ENCODE data around the gene PAK3. TPM values are rescaled to one million over a fixed set of nuclear protein-coding genes. Genes with fewer than 3 reads are reported as not detected.
A peak's percentile ranks its signal among the peaks of the same experiment; 100 is the strongest.

Gene PAK3
- total RNA-seq, 2 donors from 2014 or later, result 0.33 TPM; not detected in 1

- ATAC-seq (no peak), DNase-seq (ENCODE audit: low spot score) (no peak)
- H3K36me3 Mint-ChIP-seq, result no peaks in the 10 kb centered on the region
- H3K4me3 Mint-ChIP-seq, result no peak overlapping the region
- no peaks in the 10 kb centered on the region for H3K4me1 Mint-ChIP-seq (ENCODE audit: low read depth in 2 of 2)
- no peak overlapping the region for H3K27ac Mint-ChIP-seq
- H3K9me3 Mint-ChIP-seq, result no peaks in the 10 kb centered on the region
- H3K27me3 Mint-ChIP-seq, result peaks cover 0 to 10% of the 10 kb centered on the region in 2 donors
These were observed 14.2 kb downstream of the PAK3 start for GRCh38 chrX:111110098-111110775.

GRCh38 chrX:111114806-111115205 is 18.8 kb downstream of the PAK3 start:
- no peak for ATAC-seq
- Mint-ChIP-seq H3K9me3 (no peaks in the 10 kb centered on the region), H3K4me1 (ENCODE audit: low read depth in 2 of 2) (no peaks in the 10 kb centered on the region), H3K27ac (no peak overlapping the region), H3K36me3 (no peaks in the 10 kb centered on the region), H3K27me3 (peaks cover 0 to 18% of the 10 kb centered on the region in 2 donors), H3K4me3 (no peak overlapping the region)
- no peak for DNase-seq (ENCODE audit: low spot score)

GRCh38 chrX:111116666-111117065 is 20.7 kb downstream of the PAK3 start:
- ATAC-seq (no peak), DNase-seq (ENCODE audit: low spot score) (no peak)
- H3K4me1 Mint-ChIP-seq (ENCODE audit: low read depth in 2 of 2), result no peaks in the 10 kb centered on the region
- H3K9me3 Mint-ChIP-seq, result no peaks in the 10 kb centered on the region
- H3K4me3 Mint-ChIP-seq, result no peak overlapping the region
- H3K27ac Mint-ChIP-seq, result no peak overlapping the region
- H3K27me3 Mint-ChIP-seq, result peaks cover 0 to 26% of the 10 kb centered on the region in 2 donors
- H3K36me3 Mint-ChIP-seq, result no peaks in the 10 kb centered on the region

- DNase-seq (ENCODE audit: low spot score) (no peak), ATAC-seq (no peak)
- Mint-ChIP-seq H3K36me3 (no peaks in the 10 kb centered on the region), H3K4me1 (ENCODE audit: low read depth in 2 of 2) (peaks cover 6 to 7% of the 10 kb centered on the region in 2 donors), H3K27ac (no peak overlapping the region), H3K27me3 (peaks cover 0 to 20% of the 10 kb centered on the region in 2 donors), H3K9me3 (no peaks in the 10 kb centered on the region), H3K4me3 (no peak overlapping the region)
These were observed 23.4 kb downstream of the PAK3 start for GRCh38 chrX:111119341-111119740.

- peaks cover 6 to 7% of the 10 kb centered on the region in 2 donors for H3K4me1 Mint-ChIP-seq (ENCODE audit: low read depth in 2 of 2)
- peaks cover 0 to 11% of the 10 kb centered on the region in 2 donors for H3K27me3 Mint-ChIP-seq
- ATAC-seq, result peak; percentile 66 to 69
- no peak for DNase-seq (ENCODE audit: low spot score)
- no peaks in the 10 kb centered on the region for H3K9me3 Mint-ChIP-seq
- peak overlapping the region; percentile 78 to 86 for H3K27ac Mint-ChIP-seq
- H3K4me3 Mint-ChIP-seq, result peak overlapping the region; percentile 70
- H3K36me3 Mint-ChIP-seq, result no peaks in the 10 kb centered on the region
These were observed 27.1 kb downstream of the PAK3 start for GRCh38 chrX:111123125-111123524.

- H3K27ac Mint-ChIP-seq, result peak overlapping the region; percentile 78 to 86
- ATAC-seq (peak in 1 of 2 donors; percentile 62), DNase-seq (ENCODE audit: low spot score) (no peak)
- no peaks in the 10 kb centered on the region for H3K9me3 Mint-ChIP-seq
- H3K27me3 Mint-ChIP-seq, result peaks cover 0 to 11% of the 10 kb centered on the region in 2 donors
- no peaks in the 10 kb centered on the region for H3K36me3 Mint-ChIP-seq
- H3K4me1 Mint-ChIP-seq (ENCODE audit: low read depth in 2 of 2), result peaks cover 6 to 7% of the 10 kb centered on the region in 2 donors
- H3K4me3 Mint-ChIP-seq, result peak overlapping the region; percentile 70
These were observed 27.7 kb downstream of the PAK3 start for GRCh38 chrX:111123606-111124179.

GRCh38 chrX:111124418-111124817 is 28.4 kb downstream of the PAK3 start:
- Mint-ChIP-seq H3K9me3 (no peaks in the 10 kb centered on the region), H3K27me3 (peaks cover 0 to 9% of the 10 kb centered on the region in 2 donors), H3K4me3 (no peak overlapping the region), H3K36me3 (no peaks in the 10 kb centered on the region), H3K4me1 (ENCODE audit: low read depth in 2 of 2) (peaks cover 7% of the 10 kb centered on the region in 2 donors), H3K27ac (peak overlapping the region; percentile 56 to 78)
- no peak for DNase-seq (ENCODE audit: low spot score)
- ATAC-seq, result peak in 1 of 2 donors; percentile 24

- Mint-ChIP-seq H3K4me1 (ENCODE audit: low read depth in 2 of 2) (peaks cover 7 to 12% of the 10 kb centered on the region in 2 donors), H3K9me3 (no peaks in the 10 kb centered on the region), H3K27ac (no peak overlapping the region), H3K36me3 (no peaks in the 10 kb centered on the region), H3K27me3 (peaks cover 0 to 4% of the 10 kb centered on the region in 2 donors), H3K4me3 (no peak overlapping the region)
- ATAC-seq (no peak), DNase-seq (ENCODE audit: low spot score) (no peak)
These were observed 31.0 kb downstream of the PAK3 start for GRCh38 chrX:111127038-111127437.

GRCh38 chrX:111129921-111130320 is 33.9 kb downstream of the PAK3 start:
- no peak overlapping the region for H3K4me3 Mint-ChIP-seq
- H3K36me3 Mint-ChIP-seq, result no peaks in the 10 kb centered on the region
- peak overlapping the region in 1 of 2 donors; percentile 26 for H3K27ac Mint-ChIP-seq
- peaks cover 0 to 9% of the 10 kb centered on the region in 2 donors for H3K27me3 Mint-ChIP-seq
- DNase-seq (ENCODE audit: low spot score), result no peak
- H3K4me1 Mint-ChIP-seq (ENCODE audit: low read depth in 2 of 2), result peaks cover 0 to 12% of the 10 kb centered on the region in 2 donors
- peak; percentile 54 to 57 for ATAC-seq
- H3K9me3 Mint-ChIP-seq, result no peaks in the 10 kb centered on the region

- Mint-ChIP-seq H3K9me3 (no peaks in the 10 kb centered on the region), H3K27ac (no peak overlapping the region), H3K4me1 (ENCODE audit: low read depth in 2 of 2) (peaks cover 0 to 12% of the 10 kb centered on the region in 2 donors), H3K27me3 (peaks cover 0 to 9% of the 10 kb centered on the region in 2 donors), H3K36me3 (no peaks in the 10 kb centered on the region), H3K4me3 (no peak overlapping the region)
- ATAC-seq, result no peak
- no peak for DNase-seq (ENCODE audit: low spot score)
These were observed 35.6 kb downstream of the PAK3 start for GRCh38 chrX:111131572-111131971.

GRCh38 chrX:111133389-111133788 is 37.4 kb downstream of the PAK3 start:
- Mint-ChIP-seq H3K9me3 (no peaks in the 10 kb centered on the region), H3K27me3 (peaks cover 3 to 11% of the 10 kb centered on the region in 2 donors), H3K4me1 (ENCODE audit: low read depth in 2 of 2) (peaks cover 0 to 12% of the 10 kb centered on the region in 2 donors), H3K27ac (no peak overlapping the region), H3K4me3 (no peak overlapping the region), H3K36me3 (no peaks in the 10 kb centered on the region)
- DNase-seq (ENCODE audit: low spot score) (no peak), ATAC-seq (no peak)

GRCh38 chrX:111145878-111146277 is 49.9 kb downstream of the PAK3 start:
- Mint-ChIP-seq H3K4me1 (ENCODE audit: low read depth in 2 of 2) (no peaks in the 10 kb centered on the region), H3K27ac (no peak overlapping the region), H3K4me3 (no peak overlapping the region), H3K9me3 (no peaks in the 10 kb centered on the region), H3K36me3 (no peaks in the 10 kb centered on the region), H3K27me3 (peaks cover 12 to 23% of the 10 kb centered on the region in 2 donors)
- ATAC-seq (no peak), DNase-seq (ENCODE audit: low spot score) (no peak)

- no peak for DNase-seq (ENCODE audit: low spot score)
- Mint-ChIP-seq H3K36me3 (no peaks in the 10 kb centered on the region), H3K9me3 (no peaks in the 10 kb centered on the region), H3K27me3 (peaks cover 16 to 23% of the 10 kb centered on the region in 2 donors), H3K4me1 (ENCODE audit: low read depth in 2 of 2) (no peaks in the 10 kb centered on the region), H3K27ac (no peak overlapping the region), H3K4me3 (no peak overlapping the region)
- no peak for ATAC-seq
These were observed 55.8 kb downstream of the PAK3 start for GRCh38 chrX:111151764-111152163.

- peaks cover 13% of the 10 kb centered on the region in 2 donors for H3K27me3 Mint-ChIP-seq
- no peak overlapping the region for H3K27ac Mint-ChIP-seq
- no peaks in the 10 kb centered on the region for H3K36me3 Mint-ChIP-seq
- no peak for DNase-seq (ENCODE audit: low spot score)
- no peaks in the 10 kb centered on the region for H3K9me3 Mint-ChIP-seq
- H3K4me1 Mint-ChIP-seq (ENCODE audit: low read depth in 2 of 2), result no peaks in the 10 kb centered on the region
- no peak overlapping the region for H3K4me3 Mint-ChIP-seq
- no peak for ATAC-seq
These were observed 63.2 kb downstream of the PAK3 start for GRCh38 chrX:111159232-111159631.
